Subcutaneous abdominal adipose tissue (tissue), 5 donors: ENCODE results near the gene MED9.

Source experiments
- H3K27ac ChIP-seq: one replicate; pipeline ENCODE4 v1.7.0; 2013; ENCODE audit warnings: low read depth, mild to moderate bottlenecking, inconsistent platforms, low read length, moderate library complexity
- H3K27me3 ChIP-seq, 5 donors: one replicate each; pipeline ENCODE4 v1.7.0; 2013; ENCODE audit warnings: low read length in 5 of 5, inconsistent platforms in 1 of 5; ENCODE audit not compliant: control insufficient read depth in 5 of 5, insufficient read depth in 4 of 5
- H3K36me3 ChIP-seq, 5 donors: one replicate each; pipeline ENCODE4 v1.7.0; 2013; ENCODE audit warnings: low read length in 5 of 5; ENCODE audit not compliant: control insufficient read depth in 5 of 5, insufficient read depth in 5 of 5
- H3K4me1 ChIP-seq, 5 donors: one replicate each; pipeline ENCODE4 v1.7.0; 2013; ENCODE audit warnings: low read length in 5 of 5, mild to moderate bottlenecking in 3 of 5, moderate library complexity in 1 of 5; ENCODE audit not compliant: control insufficient read depth in 5 of 5, insufficient read depth in 5 of 5
- H3K4me3 ChIP-seq, 5 donors: one replicate each; pipeline ENCODE4 v1.7.0; 2013; ENCODE audit warnings: low read length in 5 of 5, low read depth in 1 of 5
- H3K9ac ChIP-seq, 5 donors: one replicate each; pipeline ENCODE4 v1.7.0; 2013; ENCODE audit warnings: low read length in 5 of 5, mild to moderate bottlenecking in 4 of 5, moderate library complexity in 3 of 5
- H3K9me3 ChIP-seq, 5 donors: one replicate each; pipeline ENCODE4 v1.7.0; 2013; ENCODE audit warnings: low read length in 5 of 5; ENCODE audit not compliant: control insufficient read depth in 5 of 5
- donor health status: healthy.
- donor health status: healthy.
- donor health status: healthy.
- donor health status: healthy.
- donor health status: healthy.

The MED9 gene

GRCh38 chr17:17540935-17541639, 64.3 kb downstream of the MED9 start:
- Histone ChIP-seq H3K9me3 (no peaks in the 10 kb centered on the region), H3K4me1 (peaks cover 0 to 40% (median 11%) of the 10 kb centered on the region in 5 donors), H3K27me3 (no peaks in the 10 kb centered on the region), H3K4me3 (no peak overlapping the region), H3K36me3 (no peaks in the 10 kb centered on the region), H3K27ac (no peak overlapping the region), H3K9ac (no peak overlapping the region)

- H3K27ac ChIP-seq = no peak overlapping the region
- H3K4me3 ChIP-seq = no peak overlapping the region
- no peak overlapping the region for H3K9ac ChIP-seq
- no peaks in the 10 kb centered on the region for H3K27me3 ChIP-seq
- no peaks in the 10 kb centered on the region for H3K36me3 ChIP-seq
- H3K9me3 ChIP-seq = no peaks in the 10 kb centered on the region
- peaks cover 0 to 35% (median 11%) of the 10 kb centered on the region in 5 donors for H3K4me1 ChIP-seq
Observed at GRCh38 chr17:17541640-17542001, 64.8 kb downstream of the MED9 start.
